Brain microvascular endothelial cell (primary cell): ENCODE data around the gene GUCD1.

Source experiments
- DNase-seq: peaks from one replicate; pipeline ENCODE4 v3.0.0-alpha.2; 2020
- H3K27ac ChIP-seq: fragments of 250-450 bp; sonication (Bioruptor Pico); 2 replicates; pipeline ENCODE4 v1.5.1; 2020; ENCODE audit warnings: mild to moderate bottlenecking, moderate library complexity
- H3K27me3 ChIP-seq: fragments of 250-450 bp; sonication (Bioruptor Pico); replicated peaks from 2 replicates; pipeline ENCODE4 v1.5.1; 2020; ENCODE audit warnings: mild to moderate bottlenecking
- H3K36me3 ChIP-seq: fragments of 250-450 bp; sonication (Bioruptor Pico); replicated peaks from 2 replicates; pipeline ENCODE4 v1.5.1; 2020; ENCODE audit warnings: mild to moderate bottlenecking
- H3K4me3 ChIP-seq: 2 replicates; pipeline ENCODE4 v1.5.1; 2011; ENCODE audit warnings: low read depth, mild to moderate bottlenecking, control low read depth, low read length, moderate library complexity
- CTCF ChIP-seq: IDR thresholded peaks from 2 replicates; pipeline ENCODE4 v1.5.1; 2011; ENCODE audit warnings: low read depth, mild to moderate bottlenecking, moderate library complexity, low read length, control low read depth, inconsistent platforms; ENCODE audit errors: missing control alignments
- in situ Hi-C: cut with HindIII; loops from 2 replicates; pipeline ENCODE4 v1.10.0; 2017; ENCODE audit warnings: low sequenced_read_pairs, low pct_ligation_motif_present

GUCD1 gene

DNA sequence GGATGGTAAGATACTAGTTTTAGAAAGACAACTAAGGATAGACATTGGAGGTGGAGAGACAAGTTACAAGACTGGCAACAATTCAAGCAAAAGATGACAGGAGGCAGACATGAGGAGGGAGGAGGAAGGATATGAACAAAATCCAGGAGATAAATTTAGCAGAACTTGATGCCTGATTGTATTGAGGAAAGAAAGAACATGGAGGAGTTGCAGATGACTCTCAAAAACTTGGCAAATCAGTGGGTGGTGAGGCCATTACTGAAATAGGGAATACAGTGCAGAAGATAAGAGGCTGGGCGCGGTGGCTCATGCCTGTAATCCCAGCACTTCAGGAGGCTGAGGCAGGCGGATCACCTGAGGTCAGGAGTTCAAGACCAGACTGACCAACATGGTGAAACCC lies 62.5 kb downstream of the GUCD1 start:
- Histone ChIP-seq H3K36me3 (no peaks in the 10 kb centered on the region), H3K4me3 (no peak overlapping the region), H3K27me3 (no peaks in the 10 kb centered on the region), H3K27ac (no peak overlapping the region)
- no peak for DNase-seq
- in situ Hi-C loops, result no loop called here
- TF ChIP-seq CTCF, result no peak
